K562 (cell line): ENCODE results near the gene OXSR1. TPM values are rescaled to one million over a fixed set of nuclear protein-coding genes. Genes with fewer than 3 reads are reported as not detected.

Experiments used
- ASH1L ChIP-seq: fragments of 450-650 bp; IDR thresholded peaks from 2 replicates; pipeline ENCODE4 v1.6.1; 2018; ENCODE audit warnings: borderline replicate concordance, mild to moderate bottlenecking, low read depth; ENCODE audit not compliant: partially characterized antibody
- CBX8 ChIP-seq: fragments of 200-600 bp; sonication (generic); IDR thresholded peaks from 2 replicates; pipeline ENCODE4 v1.6.1; 2012; ENCODE audit warnings: borderline replicate concordance, mixed run types, low read depth, mild to moderate bottlenecking, moderate library complexity, mixed read lengths, low read length, control low read depth, inconsistent platforms; ENCODE audit not compliant: poor library complexity, severe bottlenecking; ENCODE audit errors: extremely low read depth
- DNMT1 ChIP-seq: fragments of 450-650 bp; IDR thresholded peaks from 2 replicates; pipeline ENCODE4 v1.6.1; 2016; ENCODE audit warnings: antibody characterized with exemption, mild to moderate bottlenecking
- FOXM1 ChIP-seq, 2 experiments: fragments of 450-650 bp in 1 of 2; sonication (generic) in 1 of 2; formaldehyde crosslinking in 1 of 2; IDR thresholded peaks; 2 replicates each; pipeline versions ENCODE4 v1.6.1 to v1.9.0; 2017 to 2022; ENCODE audit warnings: low read depth in 2 of 2, mild to moderate bottlenecking in 2 of 2, missing genetic modification reagents in 1 of 2, moderate library complexity in 1 of 2
- GATAD2B ChIP-seq: fragments of 450-650 bp; IDR thresholded peaks from 2 replicates; pipeline ENCODE4 v1.6.1; 2017; ENCODE audit warnings: mild to moderate bottlenecking, borderline replicate concordance
- HMG20A ChIP-seq: fragments of 450-650 bp; formaldehyde crosslinking; conservative IDR thresholded peaks from 2 replicates; pipeline ENCODE4 v1.4.0; 2020; ENCODE audit warnings: mild to moderate bottlenecking, mixed read lengths
- LARP7 ChIP-seq: fragments of 450-650 bp; IDR thresholded peaks from 2 replicates; pipeline ENCODE4 v1.6.1; 2016
- NCOA2 ChIP-seq, 2 experiments: fragments of 450-650 bp; IDR thresholded peaks; 2 replicates each; pipeline ENCODE4 v1.6.1; 2018; ENCODE audit warnings: mild to moderate bottlenecking in 2 of 2, moderate library complexity in 1 of 2; ENCODE audit not compliant: partially characterized antibody in 2 of 2
- NELFE ChIP-seq: IDR thresholded peaks from 2 replicates; pipeline ENCODE4 v1.6.1; 2011; ENCODE audit warnings: mild to moderate bottlenecking; ENCODE audit not compliant: insufficient read depth, insufficient read length
- RHOXF2B ChIP-seq: fragments of 250-450 bp; sonication (Bioruptor Pico); conservative IDR thresholded peaks from 2 replicates; pipeline ENCODE4 v1.5.1; 2021
- TAF1 ChIP-seq: IDR thresholded peaks from 2 replicates; pipeline ENCODE4 v1.6.1; 2011; ENCODE audit warnings: mild to moderate bottlenecking, low read length, moderate library complexity; ENCODE audit not compliant: insufficient read depth, control insufficient read depth, severe bottlenecking; ENCODE audit errors: extremely low read depth
- TOE1 ChIP-seq, 2 experiments: fragments of 450-650 bp in 1 of 2; sonication (generic) in 1 of 2; formaldehyde crosslinking in 1 of 2; IDR thresholded peaks; 2 replicates each; pipeline versions ENCODE4 v1.7.1 to v1.8.0; 2016 to 2022; ENCODE audit warnings: borderline replicate concordance in 2 of 2, mild to moderate bottlenecking in 2 of 2, antibody characterized with exemption in 1 of 2, inconsistent platforms in 1 of 2, low read depth in 1 of 2, missing genetic modification reagents in 1 of 2, moderate library complexity in 1 of 2
- ZBTB17 ChIP-seq: fragments of 450-650 bp; formaldehyde crosslinking; IDR thresholded peaks from 2 replicates; pipeline ENCODE4 v1.4.0; 2020; ENCODE audit warnings: mild to moderate bottlenecking
- ZNF79 ChIP-seq: fragments of 250-450 bp; sonication (Bioruptor Pico); IDR thresholded peaks from 2 replicates; pipeline ENCODE4 v1.4.0; 2020; ENCODE audit warnings: low read depth, mild to moderate bottlenecking, moderate library complexity
- polyA plus RNA-seq, 8 experiments: library from polyadenylated mRNA; depleted of rRNA in 4 of 8; stranded (reverse) in 5 of 8; unstranded in 3 of 8; fragments of >200 nt; fragmentation: Nextera tagmentation in 2 of 8; fragmentation: Illumina TruSeq in 1 of 8; extraction: Ambion mirVana in 2 of 8; extraction: Trizol in 1 of 8; gene quantifications; 2 replicates each; pipeline versions ENCODE4 v1.2.1 to v1.2.3, GENCODE V29; 2011 to 2014; ENCODE audit warnings: inconsistent platforms in 1 of 8, missing spikeins in 1 of 8
- total RNA-seq, 7 experiments: library from RNA; depleted of rRNA in 6 of 7; stranded (reverse); fragments of >200 nt in 6 of 7; fragmentation: Illumina TruSeq in 2 of 7; extraction: Trizol in 2 of 7; gene quantifications; 2 replicates each; pipeline versions ENCODE4 v1.2.1 to v1.2.3, GENCODE V29; 2011 to 2021; ENCODE audit warnings: low replicate concordance in 1 of 7
- TF ChIP-seq, protein P1 (sequence below): sonication (generic); formaldehyde crosslinking; IDR thresholded peaks from 2 replicates; pipeline ENCODE4 v1.8.0; 2022; ENCODE audit warnings: mild to moderate bottlenecking, missing genetic modification reagents
- TF ChIP-seq, protein P2 (sequence below): fragments of 450-650 bp; IDR thresholded peaks from 2 replicates; pipeline ENCODE4 v1.6.1; 2016; ENCODE audit warnings: mild to moderate bottlenecking
- TF ChIP-seq, protein P3 (sequence below): fragments of 250-450 bp; sonication (Bioruptor Pico); IDR thresholded peaks from 2 replicates; pipeline ENCODE4 v1.4.0; 2020

The OXSR1 gene
- total and polyA plus RNA-seq, 9 of the 15 experiments (the other 6 are each of a cell fraction or from before 2014, with no cell fraction given), result 15.7 to 87.6 (median 48.7) TPM

DNA sequence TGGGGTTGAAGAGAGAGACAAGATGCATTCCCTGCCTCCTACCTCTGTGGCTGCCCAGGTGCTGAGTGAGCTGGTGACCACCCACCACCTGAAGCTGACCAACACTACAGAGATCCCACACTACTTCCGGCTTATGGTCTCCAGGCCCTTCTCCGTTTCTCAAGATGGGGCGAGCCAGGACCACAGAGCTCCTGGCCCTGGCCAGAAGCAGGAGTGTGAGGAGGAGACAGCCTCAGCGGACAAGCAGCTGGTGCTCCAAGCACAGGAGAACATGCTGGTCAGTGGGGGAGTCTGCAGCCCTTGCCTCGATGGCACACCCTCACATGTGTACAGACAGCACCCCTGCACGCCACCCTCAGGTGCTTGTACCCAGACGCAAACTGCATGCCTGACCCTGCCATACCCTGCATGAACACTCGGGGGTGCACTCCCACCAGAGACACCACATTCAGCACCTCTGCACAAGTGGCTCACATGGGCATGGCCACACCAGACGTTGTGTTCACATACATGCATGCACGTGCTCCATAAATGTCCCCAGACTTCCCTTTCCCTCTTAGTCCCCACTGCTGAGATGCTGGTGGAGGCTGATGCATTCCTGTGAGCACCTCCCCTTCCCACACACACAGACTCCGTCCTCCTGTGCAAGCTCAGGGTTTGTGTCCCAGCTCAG, 47.5 kb upstream of the OXSR1 start (continued):
- TF ChIP-seq TOE1 (IDR thresholded peaks at IDR 0.05; ENCODE audit: borderline replicate concordance) (0 out of 2 replicates have a peak, but pooled peaks have one; percentile 25), TOE1 (CRISPR knock-in tag; IDR thresholded peaks at IDR 0.05; ENCODE audit: borderline replicate concordance, low read depth) (0 out of 2 replicates have a peak, but pooled peaks have one; percentile 9), CBX8 (no peak), NELFE (no peak), RHOXF2B (CRISPR knock-in tag) (no peak), HMG20A (no peak), FOXM1 (IDR thresholded peaks at IDR 0.05; ENCODE audit: low read depth) (no peak), FOXM1 (CRISPR knock-in tag; IDR thresholded peaks at IDR 0.05; ENCODE audit: low read depth) (no peak), DNMT1 (no peak), NCOA2 (IDR thresholded peaks at IDR 0.05; ENCODE audit: partially characterized antibody in 2 of 2) (no peak), ASH1L (no peak), GATAD2B (no peak), ZNF79 (CRISPR knock-in tag) (no peak), TAF1 (no peak), LARP7 (no peak), ZBTB17 (CRISPR knock-in tag) (peak; percentile 61; the same call in 1 of the 2 replicates)
- TF ChIP-seq, protein P1, sequence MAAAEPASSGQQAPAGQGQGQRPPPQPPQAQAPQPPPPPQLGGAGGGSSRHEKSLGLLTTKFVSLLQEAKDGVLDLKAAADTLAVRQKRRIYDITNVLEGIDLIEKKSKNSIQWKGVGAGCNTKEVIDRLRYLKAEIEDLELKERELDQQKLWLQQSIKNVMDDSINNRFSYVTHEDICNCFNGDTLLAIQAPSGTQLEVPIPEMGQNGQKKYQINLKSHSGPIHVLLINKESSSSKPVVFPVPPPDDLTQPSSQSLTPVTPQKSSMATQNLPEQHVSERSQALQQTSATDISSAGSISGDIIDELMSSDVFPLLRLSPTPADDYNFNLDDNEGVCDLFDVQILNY (CRISPR knock-in tag), result no peak
- TF ChIP-seq, protein P2, sequence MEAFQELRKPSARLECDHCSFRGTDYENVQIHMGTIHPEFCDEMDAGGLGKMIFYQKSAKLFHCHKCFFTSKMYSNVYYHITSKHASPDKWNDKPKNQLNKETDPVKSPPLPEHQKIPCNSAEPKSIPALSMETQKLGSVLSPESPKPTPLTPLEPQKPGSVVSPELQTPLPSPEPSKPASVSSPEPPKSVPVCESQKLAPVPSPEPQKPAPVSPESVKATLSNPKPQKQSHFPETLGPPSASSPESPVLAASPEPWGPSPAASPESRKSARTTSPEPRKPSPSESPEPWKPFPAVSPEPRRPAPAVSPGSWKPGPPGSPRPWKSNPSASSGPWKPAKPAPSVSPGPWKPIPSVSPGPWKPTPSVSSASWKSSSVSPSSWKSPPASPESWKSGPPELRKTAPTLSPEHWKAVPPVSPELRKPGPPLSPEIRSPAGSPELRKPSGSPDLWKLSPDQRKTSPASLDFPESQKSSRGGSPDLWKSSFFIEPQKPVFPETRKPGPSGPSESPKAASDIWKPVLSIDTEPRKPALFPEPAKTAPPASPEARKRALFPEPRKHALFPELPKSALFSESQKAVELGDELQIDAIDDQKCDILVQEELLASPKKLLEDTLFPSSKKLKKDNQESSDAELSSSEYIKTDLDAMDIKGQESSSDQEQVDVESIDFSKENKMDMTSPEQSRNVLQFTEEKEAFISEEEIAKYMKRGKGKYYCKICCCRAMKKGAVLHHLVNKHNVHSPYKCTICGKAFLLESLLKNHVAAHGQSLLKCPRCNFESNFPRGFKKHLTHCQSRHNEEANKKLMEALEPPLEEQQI, result no peak
- TF ChIP-seq, protein P3, sequence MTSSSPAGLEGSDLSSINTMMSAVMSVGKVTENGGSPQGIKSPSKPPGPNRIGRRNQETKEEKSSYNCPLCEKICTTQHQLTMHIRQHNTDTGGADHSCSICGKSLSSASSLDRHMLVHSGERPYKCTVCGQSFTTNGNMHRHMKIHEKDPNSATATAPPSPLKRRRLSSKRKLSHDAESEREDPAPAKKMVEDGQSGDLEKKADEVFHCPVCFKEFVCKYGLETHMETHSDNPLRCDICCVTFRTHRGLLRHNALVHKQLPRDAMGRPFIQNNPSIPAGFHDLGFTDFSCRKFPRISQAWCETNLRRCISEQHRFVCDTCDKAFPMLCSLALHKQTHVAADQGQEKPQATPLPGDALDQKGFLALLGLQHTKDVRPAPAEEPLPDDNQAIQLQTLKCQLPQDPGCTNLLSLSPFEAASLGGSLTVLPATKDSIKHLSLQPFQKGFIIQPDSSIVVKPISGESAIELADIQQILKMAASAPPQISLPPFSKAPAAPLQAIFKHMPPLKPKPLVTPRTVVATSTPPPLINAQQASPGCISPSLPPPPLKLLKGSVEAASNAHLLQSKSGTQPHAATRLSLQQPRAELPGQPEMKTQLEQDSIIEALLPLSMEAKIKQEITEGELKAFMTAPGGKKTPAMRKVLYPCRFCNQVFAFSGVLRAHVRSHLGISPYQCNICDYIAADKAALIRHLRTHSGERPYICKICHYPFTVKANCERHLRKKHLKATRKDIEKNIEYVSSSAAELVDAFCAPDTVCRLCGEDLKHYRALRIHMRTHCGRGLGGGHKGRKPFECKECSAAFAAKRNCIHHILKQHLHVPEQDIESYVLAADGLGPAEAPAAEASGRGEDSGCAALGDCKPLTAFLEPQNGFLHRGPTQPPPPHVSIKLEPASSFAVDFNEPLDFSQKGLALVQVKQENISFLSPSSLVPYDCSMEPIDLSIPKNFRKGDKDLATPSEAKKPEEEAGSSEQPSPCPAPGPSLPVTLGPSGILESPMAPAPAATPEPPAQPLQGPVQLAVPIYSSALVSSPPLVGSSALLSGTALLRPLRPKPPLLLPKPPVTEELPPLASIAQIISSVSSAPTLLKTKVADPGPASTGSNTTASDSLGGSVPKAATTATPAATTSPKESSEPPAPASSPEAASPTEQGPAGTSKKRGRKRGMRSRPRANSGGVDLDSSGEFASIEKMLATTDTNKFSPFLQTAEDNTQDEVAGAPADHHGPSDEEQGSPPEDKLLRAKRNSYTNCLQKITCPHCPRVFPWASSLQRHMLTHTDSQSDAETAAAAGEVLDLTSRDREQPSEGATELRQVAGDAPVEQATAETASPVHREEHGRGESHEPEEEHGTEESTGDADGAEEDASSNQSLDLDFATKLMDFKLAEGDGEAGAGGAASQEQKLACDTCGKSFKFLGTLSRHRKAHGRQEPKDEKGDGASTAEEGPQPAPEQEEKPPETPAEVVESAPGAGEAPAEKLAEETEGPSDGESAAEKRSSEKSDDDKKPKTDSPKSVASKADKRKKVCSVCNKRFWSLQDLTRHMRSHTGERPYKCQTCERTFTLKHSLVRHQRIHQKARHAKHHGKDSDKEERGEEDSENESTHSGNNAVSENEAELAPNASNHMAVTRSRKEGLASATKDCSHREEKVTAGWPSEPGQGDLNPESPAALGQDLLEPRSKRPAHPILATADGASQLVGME (CRISPR knock-in tag), result 0 out of 2 replicates have a peak, but pooled peaks have one; percentile 21
